ENCODE results near the gene KCTD17.

Gene KCTD17

GRCh38 chr22:37043828-37044538 lies 7.6 kb upstream of the KCTD17 start:
- peak; percentile 38 for DNase-seq

GRCh38 chr22:37044634-37045625 lies 6.6 kb upstream of the KCTD17 start:
- DNase-seq: no peak

GRCh38 chr22:37045958-37046357 lies 5.6 kb upstream of the KCTD17 start:
- no peak for DNase-seq

GRCh38 chr22:37046589-37046988 lies 5.0 kb upstream of the KCTD17 start:
- DNase-seq: no peak

- no peak for DNase-seq
These were observed 4.5 kb upstream of the KCTD17 start for GRCh38 chr22:37047006-37047405.

- DNase-seq: no peak
These were observed 3.4 kb upstream of the KCTD17 start for GRCh38 chr22:37048133-37048532.

GRCh38 chr22:37049224-37049623 lies 2.3 kb upstream of the KCTD17 start:
- no peak for DNase-seq

GRCh38 chr22:37050913-37051312 lies 629 bp upstream of the KCTD17 start:
- no peak for DNase-seq

- DNase-seq: no peak
These were observed 1.1 kb downstream of the KCTD17 start for GRCh38 chr22:37052386-37053309.

- no peak for DNase-seq
These were observed 1.9 kb downstream of the KCTD17 start for GRCh38 chr22:37053310-37054055.

GRCh38 chr22:37054056-37054395 lies 2.5 kb downstream of the KCTD17 start:
- DNase-seq: no peak

- no peak for DNase-seq
These were observed 3.2 kb downstream of the KCTD17 start for GRCh38 chr22:37054600-37055365.

- DNase-seq: no peak
These were observed 4.7 kb downstream of the KCTD17 start for GRCh38 chr22:37056246-37056645.

GRCh38 chr22:37057226-37057625 lies 5.7 kb downstream of the KCTD17 start:
- no peak for DNase-seq

GRCh38 chr22:37057796-37058510 lies 6.4 kb downstream of the KCTD17 start:
- no peak for DNase-seq

- no peak for DNase-seq
These were observed 7.6 kb downstream of the KCTD17 start for GRCh38 chr22:37058917-37059701.

GRCh38 chr22:37059876-37060449 lies 8.4 kb downstream of the KCTD17 start:
- no peak for DNase-seq

GRCh38 chr22:37060801-37061610 lies 9.5 kb downstream of the KCTD17 start:
- DNase-seq: no peak
